NCI-H82 (cell line): ENCODE data around the gene NTN1.

Source experiments
- DNase-seq: peaks from one replicate; lab custom pipeline; 2025; lab: John Stamatoyannopoulos, UW

Gene NTN1

DNA sequence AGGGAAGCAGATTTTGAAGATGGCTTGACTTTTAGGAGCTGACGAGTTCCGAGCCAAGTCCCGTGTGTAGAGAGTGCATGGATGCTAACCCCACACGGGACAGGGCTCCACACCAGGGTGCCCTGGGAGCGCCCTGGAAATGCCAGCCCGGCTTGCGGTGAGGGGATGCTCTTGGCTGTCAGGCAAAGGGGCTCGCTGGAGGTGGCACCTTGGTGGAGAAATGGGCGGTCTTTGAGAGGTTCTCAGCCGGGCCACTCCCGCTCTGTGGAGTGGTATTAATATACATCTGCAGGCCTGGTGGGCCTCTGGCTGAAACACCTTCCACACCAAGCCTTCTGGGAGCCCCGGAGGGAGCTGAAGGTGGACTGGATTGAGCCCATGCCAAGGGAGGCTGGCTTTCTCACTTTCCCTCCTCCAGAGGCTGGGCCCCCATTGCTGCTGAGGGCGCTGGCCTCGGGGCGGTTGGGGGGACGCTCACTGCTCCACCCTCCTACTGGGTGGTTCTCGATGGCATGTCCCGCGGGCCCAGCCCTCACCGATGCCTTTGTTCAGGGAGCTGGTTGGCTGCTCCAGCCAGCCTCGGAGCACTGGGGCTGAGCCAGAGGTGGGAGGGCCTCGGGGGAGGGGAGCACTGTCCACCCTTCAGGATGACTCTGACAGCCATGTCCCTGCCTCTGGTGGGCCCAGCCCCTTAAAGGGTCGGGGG, 210.3 kb downstream of the NTN1 start:
- no peak for DNase-seq

DNA sequence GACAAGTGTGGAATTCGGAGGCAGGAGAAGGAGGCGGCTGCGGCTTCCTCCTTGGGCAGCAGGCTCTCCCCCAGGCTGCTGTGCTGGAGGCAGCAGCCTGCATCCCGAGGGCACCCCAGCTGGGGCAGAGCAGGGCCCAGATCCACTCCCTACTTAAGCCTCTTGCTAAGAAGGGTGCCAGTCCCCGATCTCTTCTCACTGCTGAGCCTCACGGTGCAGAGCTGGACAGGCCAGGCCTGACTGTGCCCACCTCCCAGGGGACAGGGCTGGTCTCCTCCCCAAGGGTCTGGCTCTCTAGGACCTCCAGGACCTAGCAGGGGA, 210.8 kb downstream of the NTN1 start:
- no peak for DNase-seq

DNA sequence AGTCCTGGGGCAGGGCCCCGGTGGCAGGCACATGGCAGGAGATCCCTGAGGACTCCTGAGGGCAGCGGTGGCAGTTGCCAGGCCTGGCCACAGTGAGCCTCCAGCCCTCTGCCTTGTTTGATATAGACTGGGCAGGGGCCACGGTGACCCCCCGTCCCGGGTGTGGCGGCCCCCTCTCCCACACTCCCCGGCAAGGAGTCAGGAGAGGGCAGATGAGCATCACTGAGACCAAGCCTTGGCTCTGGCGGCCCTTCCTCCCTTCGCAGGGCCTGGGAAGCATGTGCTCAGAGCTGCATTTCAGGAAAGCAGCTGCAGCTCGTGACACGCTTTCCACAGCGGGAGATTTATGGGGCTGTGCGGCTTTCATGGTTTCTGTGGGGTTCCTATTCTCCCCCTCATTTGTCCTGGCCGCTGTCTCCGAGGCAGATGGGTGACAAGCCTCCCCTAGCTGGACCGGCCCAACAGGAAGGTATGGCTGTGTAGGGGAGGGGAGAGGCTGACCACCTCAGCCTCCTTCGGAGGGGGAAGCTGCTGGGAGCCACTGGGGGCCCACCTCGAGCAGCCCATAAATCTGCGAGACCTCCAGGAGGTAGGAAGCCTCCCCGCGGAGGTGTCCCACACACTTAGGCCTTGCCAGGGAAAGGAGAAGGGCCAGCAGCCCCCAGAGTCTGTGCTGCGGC, 211.4 kb downstream of the NTN1 start:
- DNase-seq = no peak

DNA sequence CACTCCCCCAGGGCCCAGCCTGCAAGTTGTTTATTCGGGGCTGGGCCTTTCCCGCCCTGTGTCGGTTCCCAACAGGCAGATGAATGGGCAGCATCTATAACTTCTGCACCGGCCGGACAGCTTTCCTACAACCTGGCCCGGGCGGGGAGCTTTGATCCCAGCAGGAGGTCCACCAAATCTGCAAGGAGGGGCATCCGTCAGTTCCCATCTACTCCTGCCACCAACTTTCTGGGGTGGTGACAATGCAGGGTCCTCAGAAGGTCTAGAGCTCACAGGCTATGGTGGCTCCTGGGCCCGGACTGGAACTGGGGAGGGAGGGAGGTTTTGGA, 211.9 kb downstream of the NTN1 start:
- DNase-seq = no peak

DNA sequence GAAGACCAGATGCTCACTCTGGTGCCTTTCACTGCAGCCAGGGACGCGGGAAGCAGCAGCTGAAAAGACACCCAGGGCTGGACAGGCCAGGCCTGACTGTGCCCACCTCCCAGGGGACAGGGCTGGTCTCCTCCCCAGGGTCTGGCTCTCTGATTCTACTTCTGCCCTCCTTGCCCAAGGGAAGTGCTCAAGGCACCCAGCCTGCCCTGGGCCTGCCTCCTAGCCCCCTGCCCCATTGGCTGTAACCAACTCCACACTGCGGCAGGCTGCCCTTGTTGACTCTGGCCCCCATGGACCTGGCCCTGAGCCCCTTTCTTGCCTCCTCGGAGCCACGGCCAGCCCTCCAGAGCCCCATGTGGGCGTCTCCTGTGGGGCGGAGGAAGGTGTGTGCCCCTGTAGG, 212.5 kb downstream of the NTN1 start:
- no peak for DNase-seq

DNA sequence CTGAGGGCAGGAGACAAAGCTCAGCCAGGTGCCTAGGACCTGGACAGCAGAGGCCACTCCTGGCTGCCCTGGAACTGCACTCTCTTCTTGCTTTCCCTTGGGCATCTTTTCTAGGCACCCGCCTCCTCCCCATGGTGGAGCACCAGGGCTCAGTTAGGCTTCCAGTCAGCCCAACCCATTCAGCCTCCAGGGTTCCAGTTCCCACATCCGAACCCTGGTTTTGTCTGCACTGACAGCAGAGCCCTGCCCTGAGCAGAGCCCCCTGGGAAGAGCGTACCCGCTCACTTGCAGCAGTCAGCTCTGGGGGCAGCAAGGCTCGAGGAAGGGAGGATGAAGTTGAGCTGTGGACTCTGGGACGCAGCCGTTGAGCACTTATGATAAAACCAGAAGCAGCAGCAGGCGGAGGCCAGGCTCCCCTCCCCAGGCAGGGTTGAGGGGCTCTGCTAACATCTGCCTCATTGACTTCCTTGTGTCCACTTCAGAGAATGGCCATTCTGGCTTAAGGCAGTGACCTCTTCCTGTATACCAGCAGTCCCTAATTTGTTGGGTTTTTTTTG, 213.2 kb downstream of the NTN1 start:
- no peak for DNase-seq

DNA sequence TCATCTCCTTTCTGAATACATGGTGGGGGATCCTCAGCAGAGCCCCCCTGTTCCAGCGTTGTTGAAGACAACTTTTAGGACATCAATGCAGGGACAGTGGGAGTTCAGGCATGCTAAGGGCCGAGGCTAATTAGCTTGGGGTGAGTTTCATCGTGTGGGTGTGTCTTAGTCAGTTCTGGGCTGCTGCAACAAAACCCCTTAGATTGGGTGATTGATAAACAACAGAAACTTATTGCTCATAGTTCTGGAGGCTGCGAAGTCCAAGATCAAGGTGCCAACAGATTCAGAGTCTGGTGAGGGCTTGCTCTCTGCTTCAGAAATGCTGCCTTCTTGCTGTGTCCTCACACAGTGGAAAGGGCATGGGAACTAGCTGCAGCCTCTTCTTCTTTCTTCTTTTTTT, 214.0 kb downstream of the NTN1 start:
- DNase-seq = no peak

DNA sequence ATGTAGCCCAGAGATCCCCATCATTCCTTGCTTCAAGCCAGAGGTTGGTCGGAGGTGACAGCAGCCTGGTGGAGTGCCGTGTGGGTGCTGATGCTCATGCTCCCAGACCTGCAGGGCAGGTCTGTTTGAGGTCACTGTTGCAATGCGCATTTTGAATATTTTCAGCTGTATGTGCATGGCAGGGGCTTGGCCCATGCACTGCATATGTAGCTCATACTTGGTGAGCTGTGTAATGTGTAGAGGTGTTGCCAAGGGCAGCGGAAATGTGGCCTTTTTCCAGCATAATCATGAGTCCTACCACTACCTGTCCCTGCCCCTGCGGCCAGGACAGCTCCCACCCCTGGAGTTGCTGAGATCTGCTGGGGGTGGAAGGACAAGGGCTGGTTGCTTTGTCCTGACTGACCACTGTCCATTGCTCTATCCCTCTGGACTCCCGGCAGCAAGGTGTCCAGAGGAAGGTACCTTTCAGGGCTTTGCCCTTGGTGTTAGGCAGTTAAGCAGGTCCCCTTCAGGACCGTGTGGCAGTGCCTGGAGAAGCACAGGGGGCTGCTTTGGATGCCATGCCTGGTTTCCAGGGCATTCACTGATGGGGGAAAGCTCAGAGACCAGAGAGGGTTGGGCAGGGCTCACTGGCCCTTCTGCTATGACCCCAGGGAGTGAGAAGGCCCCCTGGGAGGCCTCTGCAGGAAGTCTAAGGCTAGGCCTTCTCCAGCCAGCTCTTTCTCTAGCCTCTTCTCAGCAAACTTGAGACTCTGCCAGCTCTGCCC, 215.2 kb downstream of the NTN1 start:
- no peak for DNase-seq

DNA sequence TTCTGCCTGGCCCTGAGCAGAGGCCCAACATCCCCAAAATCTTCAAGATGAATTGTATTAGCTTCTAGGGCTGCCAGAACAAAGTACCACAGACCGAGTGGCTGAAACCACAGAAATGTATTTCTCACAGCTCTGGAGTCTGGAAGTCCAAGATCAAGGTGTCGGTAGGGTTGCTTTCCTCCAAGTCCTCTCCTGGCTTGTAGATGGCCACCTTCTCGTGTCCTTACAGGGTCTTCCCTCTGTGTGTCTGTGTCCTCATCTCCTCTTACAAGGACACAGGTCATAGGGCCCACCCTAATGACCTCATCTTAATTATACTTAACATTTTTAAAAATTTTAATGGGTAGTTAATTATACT, 215.7 kb downstream of the NTN1 start:
- DNase-seq = no peak

DNA sequence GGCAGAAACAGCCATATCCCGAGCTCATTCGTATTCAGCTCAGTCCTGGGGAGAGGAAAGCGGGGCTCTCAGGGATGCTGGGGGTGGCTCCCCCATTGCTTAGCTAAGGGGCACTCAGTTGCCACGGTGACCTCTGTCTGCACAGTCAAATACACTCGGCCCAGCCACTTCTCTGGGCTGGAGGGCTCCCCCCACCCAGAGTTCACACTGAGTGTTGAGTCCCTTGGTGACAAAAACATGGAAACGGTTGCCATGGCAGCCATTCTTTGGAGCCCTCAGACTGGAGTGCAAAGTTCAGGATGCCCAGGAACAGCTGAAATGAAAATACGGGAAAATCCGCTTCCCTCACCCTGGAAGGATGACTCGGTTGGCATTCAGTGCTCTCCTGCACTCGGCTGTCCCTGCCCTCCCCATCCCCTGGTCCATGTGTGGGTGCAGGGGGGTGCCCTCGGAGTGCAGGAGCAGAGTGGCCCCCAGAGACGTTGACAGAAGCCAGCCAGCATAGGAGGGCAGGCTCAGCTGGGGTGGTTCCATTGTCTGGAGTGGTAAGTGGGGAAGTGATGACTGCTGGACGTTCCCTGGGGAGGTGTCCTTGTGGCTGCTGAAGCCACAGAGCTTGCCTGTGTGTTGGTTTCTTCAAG, 216.5 kb downstream of the NTN1 start:
- DNase-seq = no peak

DNA sequence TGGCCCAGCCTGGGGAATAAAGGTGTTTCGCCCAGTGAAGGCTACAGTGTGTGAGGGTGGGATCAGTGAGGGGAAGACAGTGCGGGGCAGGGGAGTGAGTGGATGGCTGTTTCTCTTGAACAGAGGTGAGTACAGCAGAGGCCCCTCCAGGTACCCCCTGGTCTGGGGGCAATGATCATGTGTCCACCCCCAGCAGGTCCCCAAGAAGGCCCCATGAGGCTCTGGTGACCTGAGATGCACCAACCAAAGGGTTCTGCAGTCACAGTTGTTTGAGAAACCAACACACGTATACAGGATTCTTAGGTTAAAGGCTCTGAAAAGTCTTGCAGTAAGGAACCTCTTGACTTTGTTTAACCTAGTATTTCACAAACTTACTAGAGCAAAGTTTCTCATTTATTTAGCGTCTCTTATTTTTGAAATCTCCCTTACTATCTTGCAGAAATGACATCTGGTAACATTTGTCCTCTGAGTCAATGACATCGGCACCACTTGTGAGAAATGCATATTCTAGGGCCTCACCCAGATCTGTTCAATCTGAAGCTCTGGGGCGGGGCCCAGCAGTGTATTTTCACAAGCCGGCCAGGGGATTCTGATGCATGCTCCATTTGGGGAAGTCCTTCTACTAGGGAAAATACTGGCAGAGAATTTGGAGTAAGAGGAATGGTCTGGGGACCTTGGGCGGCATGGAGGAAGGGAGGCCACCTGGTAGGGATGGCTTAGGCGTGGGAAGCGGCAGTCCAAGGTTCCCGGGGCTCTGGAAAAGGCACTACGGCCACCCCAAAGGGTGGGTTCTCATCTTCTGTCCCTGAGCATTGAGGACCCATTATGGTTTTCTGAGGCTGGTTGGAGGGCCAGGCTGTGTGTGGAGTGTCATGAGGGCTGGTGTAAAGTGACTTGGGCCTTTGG, 217.3 kb downstream of the NTN1 start:
- no peak for DNase-seq

DNA sequence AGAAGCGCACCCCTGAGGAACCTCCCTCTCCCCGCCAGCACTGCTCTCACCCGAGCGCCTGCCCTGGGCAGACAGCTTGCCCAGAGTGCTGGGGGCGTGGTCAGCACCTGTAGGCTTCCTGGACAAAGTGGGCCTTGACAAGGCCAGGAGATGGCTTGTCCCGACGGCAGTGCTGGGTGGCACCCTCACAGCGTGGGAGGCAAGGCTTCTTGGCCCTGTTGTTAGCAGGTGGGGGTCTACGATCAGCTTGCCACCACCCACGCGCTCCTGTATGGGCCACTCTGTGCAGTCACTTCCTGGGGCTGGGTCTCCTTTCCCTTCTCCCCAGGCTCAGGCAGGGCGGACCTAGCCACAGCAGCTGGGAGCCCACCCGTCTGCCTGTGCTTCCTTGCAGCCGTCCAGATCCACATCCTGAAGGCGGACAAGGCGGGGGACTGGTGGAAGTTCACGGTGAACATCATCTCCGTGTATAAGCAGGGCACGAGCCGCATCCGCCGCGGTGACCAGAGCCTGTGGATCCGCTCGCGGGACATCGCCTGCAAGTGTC, 218.0 kb downstream of the NTN1 start:
- no peak for DNase-seq

DNA sequence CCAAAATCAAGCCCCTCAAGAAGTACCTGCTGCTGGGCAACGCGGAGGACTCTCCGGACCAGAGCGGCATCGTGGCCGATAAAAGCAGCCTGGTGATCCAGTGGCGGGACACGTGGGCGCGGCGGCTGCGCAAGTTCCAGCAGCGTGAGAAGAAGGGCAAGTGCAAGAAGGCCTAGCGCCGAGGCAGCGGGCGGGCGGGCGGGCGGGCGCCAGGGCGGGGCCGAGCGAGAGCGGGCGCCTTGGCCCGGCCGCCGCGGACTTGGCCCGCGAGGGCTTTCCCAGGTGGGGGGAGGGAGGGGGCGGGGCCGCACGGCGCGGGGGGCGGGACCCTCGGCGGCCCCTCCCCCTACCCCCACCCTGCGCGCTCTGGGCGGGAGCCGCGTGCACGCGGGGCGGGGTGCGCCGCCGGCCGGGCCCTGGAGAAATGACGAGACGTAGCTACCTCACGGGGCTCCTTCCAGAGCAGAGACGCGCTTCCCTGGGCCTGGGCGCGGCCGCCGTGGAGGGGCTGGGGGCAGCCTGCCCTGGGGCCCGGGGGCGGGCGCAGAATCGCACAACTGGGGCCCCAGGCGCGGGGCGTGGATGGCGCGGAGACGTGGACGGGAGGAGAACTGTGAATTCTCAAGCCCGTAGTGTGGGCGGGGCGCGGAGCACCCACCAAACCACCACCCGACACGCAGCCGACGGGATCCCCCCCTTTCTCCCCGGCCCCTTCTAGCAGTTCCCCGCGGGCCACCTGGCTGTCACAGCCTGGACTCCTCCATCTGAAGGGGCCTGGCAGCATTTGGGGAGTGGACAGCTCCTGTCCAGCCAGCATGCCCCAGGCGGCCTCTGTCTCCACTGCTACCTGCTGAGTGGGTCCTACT, 218.7 kb downstream of the NTN1 start:
- no peak for DNase-seq

DNA sequence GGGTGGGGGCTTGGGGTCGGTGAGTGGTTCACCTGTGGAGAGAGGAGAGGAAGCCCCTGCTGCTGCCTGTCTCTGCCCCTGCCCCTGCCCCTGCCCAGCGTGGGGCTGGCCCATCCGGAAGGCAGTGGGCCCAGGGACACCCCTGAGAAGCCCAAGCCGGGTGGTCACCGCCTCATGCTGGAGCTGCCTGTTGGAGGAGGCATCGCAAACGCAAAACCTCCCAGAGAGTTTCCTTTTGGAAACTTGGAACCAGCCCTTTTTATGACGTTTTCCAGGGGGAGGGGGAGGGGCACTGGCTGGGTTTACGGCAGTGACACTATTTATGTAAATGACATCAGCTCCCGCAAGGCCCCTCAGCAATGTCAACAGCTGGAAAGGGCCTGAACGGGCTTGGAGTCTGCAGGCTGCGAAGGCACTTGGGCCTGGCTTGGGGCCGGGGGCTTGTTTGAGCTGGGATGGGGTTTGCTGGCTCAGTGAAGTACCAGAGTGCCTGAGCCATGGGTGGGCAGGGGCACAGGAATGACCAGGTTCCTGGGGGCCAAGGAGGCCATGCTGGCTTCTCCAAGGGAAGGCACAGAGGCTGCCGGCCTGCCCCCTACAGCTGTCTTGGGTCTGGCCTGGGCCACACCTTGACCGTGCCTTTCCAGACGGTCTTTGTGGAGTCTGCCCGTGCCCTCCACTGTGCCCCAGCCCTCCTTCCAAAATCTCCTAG, 219.5 kb downstream of the NTN1 start:
- no peak for DNase-seq

DNA sequence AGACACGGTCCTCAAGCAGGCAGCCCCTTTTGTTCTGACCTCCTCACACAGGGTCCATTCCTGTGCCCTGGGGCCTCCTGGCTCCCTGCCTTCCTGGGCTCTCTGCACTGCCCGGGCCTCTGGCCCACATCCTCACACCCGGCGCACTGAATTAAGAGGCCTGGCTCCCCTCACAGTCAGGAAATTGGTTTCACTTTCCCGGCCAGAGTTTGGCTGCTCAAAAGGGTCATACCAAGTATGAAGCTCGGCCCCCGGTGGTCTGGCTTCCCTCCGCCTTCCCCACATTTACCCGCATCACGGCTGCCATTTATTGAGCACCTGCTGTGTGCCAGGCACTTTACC, 220.0 kb downstream of the NTN1 start:
- DNase-seq = no peak

DNA sequence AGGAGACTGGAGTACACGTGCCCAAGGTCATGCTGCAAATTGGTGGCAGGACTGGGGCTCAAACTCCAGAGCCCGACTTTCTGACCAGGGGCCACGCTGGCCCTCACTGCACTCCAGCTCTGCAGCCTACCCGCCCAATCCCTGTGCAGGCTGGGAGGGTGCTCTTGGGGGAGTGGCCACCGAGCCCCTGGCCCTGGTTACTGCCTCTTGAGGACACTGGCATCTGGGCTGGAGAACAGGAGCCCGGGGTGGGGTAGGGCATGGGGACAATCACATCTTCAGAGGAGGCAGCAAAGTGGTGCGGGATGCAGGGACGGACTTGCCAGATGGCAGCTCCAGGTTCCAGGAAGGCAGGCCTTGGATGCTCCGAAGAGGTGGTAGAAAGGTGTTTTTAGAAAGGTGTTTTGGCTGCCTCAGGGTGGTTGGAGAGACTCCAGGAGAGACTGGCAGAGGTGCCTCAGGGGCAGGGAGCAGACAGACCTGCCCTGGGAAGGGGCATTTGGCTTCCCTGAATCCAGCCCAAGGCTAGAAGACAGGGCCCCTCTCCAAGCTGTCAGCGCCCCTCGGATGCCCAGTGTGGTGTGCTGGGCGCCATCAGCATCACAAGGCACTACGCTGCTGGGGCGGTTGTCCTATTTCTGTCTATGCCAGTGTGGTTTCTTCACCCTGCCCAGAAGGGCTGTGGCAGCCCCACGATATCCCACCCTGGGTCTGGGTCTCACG, 220.6 kb downstream of the NTN1 start:
- DNase-seq = no peak

DNA sequence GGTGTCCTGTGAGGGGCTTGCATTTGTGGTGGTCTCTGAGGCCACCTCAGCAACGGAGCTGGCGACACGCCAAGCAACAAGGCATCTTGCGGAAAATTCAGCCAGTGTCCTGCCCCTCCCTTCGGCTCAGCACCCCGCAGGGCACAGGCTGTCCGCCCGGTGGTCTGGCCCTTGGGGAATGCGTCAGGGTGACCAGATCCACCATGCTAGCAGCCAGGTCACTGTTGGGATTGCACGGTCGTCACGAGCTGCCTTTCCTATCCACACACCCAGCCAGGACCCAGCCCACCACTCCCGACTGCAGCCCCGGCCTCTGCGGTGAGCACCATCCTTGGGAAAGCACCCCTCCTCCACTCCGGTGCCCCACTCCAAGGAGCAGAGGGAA, 221.2 kb downstream of the NTN1 start:
- DNase-seq = no peak

DNA sequence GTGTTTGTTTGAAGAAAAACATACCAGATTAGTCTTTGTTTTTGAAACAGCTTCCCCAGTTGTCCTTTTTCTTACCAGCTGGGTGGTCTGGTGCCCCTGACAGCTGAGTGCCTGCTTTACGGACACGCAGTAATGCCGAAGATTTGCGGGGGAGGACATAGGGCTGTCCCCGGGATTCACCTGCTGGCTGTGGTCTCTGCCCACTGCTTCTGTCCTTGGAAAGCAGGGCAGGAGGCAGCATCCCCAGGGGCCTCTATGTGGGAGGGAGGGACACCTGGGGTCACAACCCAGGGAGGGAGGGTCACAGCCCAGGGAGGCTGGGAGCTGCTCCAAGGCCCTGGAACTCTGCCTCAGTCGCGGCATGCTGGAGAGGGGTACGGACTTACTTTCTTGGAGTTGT, 221.7 kb downstream of the NTN1 start:
- DNase-seq = no peak
